GM21360 (cell line): ENCODE results near the gene AK1.

ENCODE experiments used
- ATAC-seq: cut with Tn5 transposase; IDR thresholded peaks from one replicate; pipeline ENCODE4 v1.9.1; 2021; ENCODE audit warnings: mild to moderate bottlenecking, moderate library complexity; ENCODE audit not compliant: unreplicated experiment

The AK1 gene

DNA sequence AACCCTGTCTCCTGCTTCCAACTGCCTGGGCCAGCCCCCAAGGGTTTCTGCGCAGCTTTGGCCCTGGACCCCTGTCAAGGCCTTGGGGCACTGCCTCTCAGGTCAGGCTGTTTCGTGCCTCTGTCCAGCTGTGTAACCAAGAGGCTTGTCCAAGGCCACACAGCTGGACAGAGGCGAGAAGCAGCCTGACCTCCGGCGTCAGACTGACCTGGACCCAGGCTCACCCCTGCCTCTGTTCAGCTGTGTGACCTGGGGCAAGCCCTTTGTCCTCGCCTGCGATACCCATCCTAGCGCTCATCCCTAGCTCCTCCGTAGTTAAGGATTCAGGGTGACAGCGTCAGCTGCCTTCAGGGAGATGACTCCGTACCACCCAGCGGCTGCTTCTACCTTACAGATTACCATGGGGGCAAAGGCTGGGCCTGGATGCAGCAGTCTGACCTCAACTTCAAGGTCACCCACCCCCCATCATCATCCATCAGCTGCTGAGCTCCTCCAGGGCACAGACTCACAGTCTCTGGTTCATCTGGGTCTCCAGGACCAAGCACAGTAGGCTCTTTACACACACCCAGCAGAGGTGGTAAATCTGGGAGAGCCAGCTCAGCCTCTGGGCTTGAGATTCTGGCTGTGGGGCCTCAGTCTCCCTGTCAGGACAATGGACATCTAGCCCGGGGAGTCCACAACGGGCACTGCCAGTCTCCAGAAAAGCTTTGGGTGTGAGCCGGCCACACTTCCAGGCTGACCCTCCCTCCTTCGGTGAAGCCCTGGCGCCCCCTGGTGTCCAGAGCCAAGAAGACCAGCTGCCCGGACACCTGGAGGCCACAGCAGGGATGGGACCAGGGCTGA, 7.9 kb downstream of the AK1 start:
- ATAC-seq: no peak

DNA sequence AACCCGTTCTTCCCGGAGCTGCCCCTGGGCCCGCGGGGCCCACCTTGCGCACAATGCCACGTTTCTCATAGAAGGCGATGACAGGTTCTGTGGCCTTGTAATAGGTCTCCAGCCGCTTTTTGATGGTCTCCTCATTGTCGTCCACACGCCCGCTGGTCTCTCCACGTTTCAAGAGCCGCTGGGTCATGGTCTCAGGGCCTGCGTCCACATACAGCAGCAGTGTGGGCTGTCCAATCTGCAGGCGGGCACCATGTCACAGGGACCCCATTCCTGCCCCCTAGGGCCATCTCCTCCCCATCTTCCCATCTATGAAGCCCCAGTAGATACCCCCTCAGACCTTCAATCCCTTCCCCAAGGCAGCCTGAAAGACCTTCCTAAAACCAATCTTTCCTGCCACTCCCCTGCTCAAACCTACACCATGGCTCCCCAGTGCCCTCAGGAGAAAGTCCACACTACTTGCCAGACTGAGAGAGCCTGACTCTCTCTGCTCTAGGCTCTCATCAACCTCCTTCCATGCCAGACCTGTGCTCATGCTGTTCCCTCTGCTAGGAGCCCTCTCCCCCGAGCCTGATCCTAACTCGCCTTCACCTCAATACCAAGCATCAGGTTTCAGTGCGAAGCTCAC, 9.1 kb downstream of the AK1 start:
- ATAC-seq: no peak

DNA sequence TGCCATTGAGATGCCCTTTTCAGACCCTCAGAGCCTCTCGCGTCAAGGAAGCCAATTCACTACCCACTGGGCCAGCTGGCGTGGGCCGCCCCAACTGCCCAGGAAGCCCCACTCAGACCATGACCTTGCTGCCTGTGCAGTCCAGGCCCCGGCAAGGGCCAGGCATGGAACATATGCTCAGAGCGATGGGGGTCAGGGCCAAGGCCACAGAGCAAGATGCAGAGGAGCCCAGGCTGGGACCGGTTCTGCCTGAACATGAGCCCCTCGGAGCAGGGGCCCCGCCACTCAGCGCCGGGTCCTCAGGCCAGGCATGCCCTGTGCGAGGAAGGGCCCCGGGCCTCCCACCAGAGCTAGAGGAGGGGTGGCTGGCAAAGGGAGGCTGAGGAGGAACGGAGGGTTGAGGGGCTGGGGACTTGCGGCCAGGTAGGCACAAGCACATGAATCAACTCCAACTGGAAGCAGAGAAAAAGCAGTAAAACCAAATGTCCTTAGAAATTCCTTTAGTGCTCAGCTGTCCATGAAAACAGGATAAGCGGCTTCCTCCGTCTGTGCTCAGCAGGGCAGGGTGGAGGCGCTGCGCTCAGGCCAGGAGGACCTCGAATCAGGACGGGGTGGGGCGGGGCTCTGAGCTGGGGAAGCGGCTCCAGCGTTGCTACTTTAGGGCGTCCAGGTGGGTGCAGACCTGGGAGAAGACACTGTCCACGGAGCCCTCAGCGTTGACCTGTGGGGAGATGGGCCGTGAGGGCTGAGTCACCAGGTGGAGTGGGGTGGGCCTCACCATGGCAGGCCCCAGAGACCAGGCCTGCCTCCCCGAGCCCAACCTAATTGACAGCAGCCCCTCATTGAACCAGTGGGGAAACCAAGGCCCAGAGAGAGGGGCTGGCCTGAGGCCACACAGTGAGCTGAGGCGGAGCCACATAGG, 9.9 kb downstream of the AK1 start:
- no peak for ATAC-seq

DNA sequence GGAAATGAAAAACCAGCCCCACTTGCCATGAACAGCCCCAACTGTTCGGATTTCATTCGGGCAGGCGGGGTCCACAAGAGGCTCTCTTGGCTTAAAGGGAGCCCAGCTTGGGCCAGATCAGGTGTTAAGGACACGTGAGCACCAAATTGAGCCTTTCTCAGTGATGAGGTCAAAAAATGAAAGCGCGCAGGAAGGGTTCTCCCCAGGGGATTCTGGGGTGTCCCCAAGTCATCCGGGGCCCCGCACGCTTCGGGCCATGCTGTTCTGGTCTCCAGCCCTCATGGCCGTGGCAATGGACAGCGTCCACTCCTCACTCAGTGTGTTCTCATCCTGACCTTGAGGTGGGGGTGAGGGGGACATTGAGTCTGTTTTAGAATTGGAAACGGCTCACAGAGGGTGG, 10.9 kb downstream of the AK1 start:
- no peak for ATAC-seq

DNA sequence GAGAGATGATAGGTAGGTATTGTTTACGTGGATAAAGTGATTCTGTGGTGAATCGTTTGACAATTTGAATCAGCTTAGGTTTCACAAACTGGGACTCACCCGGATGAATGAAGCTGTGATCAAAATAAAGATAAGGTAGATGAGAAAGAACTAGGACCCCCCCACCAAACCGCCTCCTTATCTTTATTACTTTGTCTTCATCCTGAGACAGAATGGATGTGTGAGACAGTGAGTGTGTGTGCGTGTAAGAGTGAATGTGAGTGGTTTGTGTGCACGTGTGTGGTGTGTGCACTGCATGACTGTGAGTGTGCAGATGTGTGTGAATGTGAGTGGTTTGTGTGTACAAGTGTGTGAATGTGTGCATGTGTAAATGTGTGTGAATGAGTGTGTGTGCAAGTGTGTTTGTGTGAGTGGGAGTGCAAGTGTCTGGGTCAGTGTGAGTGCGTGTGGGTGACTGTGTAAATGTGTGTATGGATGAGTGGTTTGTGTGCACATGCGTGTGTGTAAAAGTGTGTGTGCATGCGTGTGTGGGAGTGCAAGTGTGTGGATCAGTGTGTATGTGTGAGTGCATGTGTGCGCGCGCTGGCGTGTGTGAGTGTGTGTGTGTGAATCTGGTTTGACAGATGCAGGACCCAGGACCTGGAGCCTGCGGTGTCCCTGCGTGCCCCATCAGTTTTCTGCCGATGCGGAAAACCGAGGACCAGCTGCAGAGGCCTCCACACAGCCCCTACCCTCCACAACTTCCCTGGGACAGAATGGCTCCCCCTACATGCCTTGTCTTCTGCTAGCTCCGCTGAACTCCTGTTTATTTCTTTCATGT, 11.6 kb downstream of the AK1 start:
- no peak for ATAC-seq

DNA sequence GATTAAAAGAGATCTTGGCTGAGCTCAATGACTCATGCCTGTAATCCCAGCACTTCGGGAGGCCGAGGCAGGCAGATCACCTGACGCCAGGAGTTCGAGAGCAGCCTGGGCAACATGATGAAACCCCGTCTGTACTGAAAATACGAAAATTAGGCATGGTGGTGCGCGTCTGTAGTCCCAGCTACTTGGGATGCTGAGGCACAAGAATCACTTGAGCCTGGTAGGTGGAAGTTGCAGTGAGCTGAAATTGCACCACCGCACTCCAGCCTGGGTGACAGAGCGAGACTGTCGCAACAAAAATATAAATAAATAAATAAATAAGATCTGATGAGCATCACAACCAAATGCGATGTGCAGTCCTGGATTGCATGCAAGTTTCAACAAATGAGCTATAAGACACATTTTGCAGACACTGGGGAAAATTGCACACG, 14.3 kb downstream of the AK1 start:
- no peak for ATAC-seq

DNA sequence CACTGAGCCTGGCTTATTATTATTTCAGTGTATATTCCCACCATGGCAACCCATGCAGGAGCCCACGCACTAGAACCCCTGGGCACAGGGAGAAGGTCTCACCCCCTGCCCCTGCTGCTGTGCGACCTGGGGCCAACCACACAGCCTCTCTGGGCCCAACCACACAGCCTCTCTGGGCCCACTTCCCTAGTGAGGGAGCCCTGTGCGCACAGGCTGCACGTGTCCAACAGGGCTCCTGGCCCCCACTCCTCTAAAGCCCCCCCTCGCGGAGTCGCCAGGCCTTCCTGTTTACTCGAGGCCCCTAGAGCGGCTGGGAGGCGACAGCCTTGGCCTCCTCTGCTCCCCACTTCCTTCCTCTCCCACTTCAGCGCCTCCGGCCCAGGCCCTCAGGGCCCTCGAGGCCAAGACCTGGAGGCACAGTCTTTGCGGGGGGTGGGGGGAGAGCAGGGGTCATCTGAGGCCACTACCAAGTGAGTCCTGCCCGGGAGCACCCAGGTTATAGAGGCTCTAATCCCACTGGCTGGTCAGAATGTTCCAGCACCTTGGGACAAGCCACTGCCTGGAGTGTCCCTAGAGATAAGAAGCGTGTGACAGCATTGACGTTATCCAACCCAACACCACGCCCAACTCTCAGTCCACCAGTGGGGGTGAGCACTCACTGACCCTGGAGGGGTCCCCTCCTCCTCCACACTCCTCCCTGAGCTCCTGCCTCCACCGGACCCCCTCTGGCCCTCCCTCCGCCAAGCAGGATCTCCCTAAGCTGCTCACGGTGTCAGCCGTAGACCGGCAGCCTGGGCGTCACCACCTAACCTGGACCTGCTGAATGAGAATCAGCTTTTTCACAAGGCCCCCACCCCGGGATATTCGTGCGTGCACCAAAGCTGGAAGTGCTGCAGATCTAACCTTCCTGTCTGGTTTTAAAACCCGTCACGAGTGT, 15.1 kb downstream of the AK1 start:
- ATAC-seq: no peak

DNA sequence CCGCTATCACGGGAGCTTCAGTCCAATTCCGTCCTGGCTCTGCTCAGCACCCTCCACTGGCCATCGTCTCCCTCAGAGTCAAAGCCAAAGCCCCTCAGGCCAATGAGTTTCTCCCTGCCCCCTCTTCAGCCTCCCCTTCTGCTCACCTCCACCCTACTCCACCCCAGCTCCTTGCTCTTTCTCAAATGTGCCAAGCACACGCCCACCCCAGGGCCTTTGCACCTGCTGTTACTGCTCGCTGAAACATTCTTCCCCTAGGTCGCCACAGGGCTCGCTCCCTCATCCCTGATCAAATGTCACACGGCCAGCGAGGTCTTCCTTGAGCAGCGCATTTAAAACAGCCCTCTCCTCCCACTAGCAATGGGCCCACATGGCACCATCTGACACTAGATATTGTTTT, 16.7 kb downstream of the AK1 start:
- ATAC-seq: no peak

DNA sequence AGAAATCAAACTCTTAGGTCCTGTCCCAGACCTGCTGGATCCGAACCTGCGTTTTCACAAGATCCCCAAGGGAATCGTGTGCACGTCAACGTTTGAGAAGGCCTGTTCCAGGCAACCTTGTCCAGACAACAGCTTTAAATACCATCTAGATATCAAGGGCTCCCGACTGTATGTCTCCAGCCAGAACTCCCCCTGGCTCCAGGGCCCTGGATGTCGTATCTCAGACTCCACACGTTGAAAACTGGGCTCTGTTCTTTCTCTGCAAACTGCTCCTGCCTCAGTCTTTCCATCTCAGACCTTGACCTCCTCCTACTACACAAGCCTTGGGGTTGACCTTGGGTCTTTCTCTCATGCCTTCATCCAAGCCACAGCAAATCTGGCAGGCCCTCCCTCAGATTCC, 17.2 kb downstream of the AK1 start:
- no peak for ATAC-seq

DNA sequence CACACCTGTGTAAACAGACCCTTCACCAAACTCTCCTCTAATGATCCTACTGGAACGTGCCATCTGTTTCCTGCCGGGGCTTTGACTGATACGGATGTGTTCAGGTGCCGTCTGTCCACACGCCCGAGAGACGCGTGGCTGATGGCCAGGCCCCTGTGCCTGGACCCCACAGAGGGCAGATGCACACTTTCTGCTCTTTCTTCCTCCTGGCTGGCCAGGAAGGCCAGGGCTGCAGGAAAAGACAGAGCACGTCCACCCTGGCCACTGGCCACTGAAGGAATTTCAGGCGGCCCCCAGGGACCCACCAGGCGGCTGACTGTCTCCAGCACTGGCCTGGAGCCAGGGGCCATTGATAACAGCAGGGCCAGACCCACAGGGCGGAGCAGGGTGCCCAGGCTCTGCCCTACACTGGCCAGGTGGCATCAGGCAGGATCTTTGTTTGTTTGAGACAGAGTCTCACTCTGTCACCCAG, 19.4 kb downstream of the AK1 start:
- no peak for ATAC-seq

DNA sequence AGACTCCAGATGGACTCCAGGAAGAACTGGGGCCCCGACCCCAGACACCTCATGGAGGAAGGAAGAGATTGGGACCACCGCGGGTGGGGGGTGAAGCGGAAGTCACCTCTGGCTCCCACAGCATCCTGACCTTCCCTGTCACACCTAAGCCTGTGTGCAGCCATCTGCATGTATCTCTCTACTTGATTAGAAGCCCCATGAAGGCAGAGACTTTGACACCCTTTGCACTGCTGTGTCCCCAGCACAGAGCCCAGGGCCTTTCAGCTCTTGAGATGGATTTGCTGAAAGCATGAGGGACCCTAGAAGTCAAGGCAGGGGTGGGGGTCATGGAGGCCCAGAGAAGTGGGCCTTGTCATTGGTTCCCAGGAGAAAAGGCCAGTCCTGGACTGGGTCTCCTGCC, 20.2 kb downstream of the AK1 start:
- no peak for ATAC-seq

DNA sequence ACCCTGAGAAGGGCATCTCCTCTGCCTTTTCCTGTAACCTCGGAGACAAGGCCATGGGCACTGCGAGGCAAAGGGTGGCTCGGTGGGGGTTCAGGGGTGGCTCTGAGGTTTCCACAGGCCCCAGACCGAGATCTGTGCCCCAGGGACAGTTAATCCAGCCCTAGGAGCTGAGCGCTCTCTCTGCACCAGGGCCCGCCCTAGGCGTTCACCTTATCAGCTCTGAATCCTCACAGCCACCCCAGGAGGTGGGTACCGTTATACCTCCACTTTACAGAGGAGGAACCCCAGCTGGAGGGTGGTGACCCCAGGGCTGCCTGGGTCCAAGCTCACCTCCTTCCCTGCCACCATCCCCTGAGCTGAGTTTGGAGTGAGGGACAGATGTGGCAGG, 20.8 kb downstream of the AK1 start:
- ATAC-seq: no peak

DNA sequence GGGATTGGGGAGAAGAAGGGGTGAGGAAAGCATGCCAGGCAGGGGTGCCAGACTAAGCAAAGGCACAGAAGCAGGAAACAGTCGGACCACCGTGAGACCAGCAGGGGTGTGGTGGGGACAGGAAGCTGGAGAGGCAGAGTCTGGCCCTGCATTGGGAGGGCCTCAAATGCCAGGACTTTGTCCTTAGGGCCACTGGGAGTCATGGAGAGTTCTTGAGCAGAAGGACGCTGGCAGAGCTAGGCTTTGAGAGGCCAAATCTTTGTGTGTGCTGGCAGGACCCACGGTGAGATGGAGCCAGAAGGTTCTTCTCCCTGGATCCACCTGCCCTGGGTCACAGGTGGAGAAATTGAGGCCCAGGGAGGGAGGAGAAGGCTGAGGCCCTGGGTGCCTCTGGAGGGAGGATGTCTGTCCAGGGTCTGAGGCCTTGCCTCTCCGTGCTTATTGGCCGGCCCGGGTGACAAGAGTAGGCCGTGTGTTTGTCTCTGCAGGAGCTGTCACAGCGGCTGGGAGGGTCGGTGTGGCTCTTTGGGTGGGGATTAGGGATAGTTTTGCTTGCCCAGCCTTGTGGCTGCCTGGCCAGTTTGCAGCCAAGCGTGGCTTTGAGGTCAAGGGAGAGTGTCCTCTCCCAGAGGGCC, 21.3 kb downstream of the AK1 start:
- ATAC-seq: no peak

DNA sequence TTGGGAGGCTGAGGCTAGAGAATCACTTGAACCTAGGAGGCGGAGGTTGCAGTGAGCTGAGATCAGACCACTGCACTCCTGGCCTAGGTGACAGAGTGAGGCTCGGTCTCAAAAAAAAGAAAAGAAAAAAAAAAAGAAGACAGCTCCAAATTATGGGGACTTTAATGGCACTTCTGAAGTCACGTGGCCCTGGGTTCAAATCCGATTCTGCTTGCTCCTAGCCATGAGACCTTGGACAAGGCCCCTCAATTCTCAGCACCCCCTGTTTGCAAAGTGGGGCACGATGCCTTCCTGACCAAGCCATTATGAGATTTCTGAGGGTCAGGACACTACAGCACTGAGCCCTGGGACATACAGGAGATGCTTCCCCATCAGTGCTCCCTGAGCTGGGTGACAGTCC, 22.0 kb downstream of the AK1 start:
- no peak for ATAC-seq

DNA sequence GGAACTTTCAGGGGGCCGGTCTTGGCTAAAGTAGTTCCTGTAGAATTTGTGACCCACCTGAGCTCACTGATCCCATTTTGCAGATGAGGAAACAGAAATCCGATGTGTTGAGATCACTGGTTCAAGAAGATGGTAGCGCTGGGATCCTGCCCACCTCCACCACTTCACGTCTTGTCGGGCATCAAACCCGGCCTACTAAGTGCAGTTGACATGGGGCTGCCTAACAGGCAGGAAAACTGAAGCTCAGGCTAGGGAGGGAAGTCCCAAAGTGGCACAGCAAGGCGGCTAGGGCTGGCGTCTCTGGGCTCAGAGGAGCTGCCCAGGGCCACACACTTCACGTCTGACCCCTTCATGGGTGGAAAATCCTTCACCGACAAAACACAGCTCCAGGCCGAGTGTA, 22.5 kb downstream of the AK1 start:
- ATAC-seq: no peak

DNA sequence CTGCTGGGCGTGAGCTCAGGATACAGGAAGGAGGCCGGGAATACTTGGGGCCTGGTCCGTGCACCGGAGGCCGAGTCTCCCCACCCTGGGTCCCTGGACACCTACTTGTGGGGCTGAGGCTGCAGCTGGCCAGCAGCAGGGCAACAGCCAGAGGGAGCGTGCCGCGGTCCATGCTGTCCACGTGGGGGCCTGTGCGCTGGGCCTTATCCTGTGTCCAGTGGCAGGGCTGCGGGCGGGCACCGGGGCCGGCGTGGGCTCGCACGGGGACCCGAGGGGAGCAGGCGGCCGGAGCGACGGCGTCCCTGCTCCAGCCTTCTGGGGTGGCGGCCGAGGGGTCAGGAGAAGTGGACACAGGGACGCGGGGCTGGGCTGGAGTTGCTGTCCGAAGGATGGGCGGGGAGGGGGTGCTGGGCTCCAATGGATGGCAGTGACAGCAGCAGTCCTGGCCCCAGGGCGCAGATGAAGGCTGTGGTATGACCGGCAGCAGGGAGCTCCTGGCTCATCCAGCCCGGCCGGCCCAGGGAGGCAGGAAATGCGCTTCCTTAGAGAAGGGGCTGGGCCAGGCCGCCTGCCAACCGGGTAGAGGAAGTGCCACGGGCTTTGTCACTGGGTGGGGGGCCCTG, 23.2 kb downstream of the AK1 start, which contains the start of gene ENG:
ENG (minus strand) TSS at position 475 of the 623 bp plus-strand sequence; CDS start at position 172, 303 bp downstream.
- no peak for ATAC-seq

DNA sequence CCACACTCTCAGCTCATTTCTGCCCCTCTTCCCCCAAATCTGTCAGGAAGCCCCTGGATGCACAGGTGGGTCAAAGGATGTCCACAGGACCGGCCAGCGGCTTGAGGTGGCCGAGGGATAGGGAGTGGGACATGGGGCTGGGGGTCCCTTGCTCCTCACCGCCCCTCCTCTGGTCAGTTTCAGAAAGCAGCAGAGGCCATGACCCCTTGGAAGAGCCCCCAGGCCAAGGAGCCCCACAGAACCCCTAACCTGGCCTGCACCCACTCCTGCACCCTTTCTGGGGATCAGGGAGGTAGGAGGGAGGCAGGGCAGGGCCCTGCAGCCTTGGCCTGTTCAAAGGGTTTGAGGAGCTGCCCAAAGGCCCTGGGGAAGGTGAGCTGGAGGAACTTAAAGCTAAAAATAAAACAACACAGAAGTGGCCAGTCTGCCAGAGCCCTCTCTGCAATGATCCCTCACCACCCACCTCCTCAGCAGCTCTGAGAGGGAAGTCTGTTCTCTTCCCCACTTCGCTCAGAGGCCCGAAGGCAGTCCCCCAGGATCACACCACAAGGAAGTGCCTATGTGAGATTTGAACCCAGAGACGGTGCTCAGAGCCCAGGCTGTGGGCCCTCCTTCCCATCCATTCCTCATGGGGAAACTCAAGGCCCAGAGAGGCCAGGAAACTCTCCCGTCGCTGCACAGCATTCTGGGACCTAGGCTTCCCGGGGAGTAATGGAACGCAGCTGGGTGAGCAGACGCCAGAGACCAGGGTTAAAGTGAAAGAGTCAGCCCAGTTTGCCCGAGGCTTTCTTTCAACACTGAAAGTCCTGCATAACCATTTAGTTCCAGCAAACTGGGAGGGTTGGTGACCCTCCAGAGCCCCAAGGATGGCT, 23.9 kb downstream of the AK1 start:
- ATAC-seq: no peak
